Limb (tissue), 2 donors: Measurements from ENCODE around the gene BCAR3.
"Not testable (repeated sequence)": the region's sequence is repeated elsewhere in the genome, so short reads cannot be mapped to it uniquely, and the experiment has no call there.

Experiments used
- DNase-seq, 2 donors: peaks; one replicate each; pipeline ENCODE4 v3.0.0-alpha.2; 2016; ENCODE audit errors: extremely low spot score in 2 of 2

BCAR3 gene

GRCh38 chr1:93669369-93669768 lies 12.3 kb downstream of the BCAR3 start:
- no peak for DNase-seq

GRCh38 chr1:93668951-93669350 lies 12.7 kb downstream of the BCAR3 start:
- DNase-seq: no peak

- peak in 1 of 2 donors; percentile 67 for DNase-seq
Observed at GRCh38 chr1:93668121-93668520, 13.5 kb downstream of the BCAR3 start.

- no peak for DNase-seq
Observed at GRCh38 chr1:93667642-93668041, 14.0 kb downstream of the BCAR3 start.

GRCh38 chr1:93666613-93667384 lies 14.8 kb downstream of the BCAR3 start:
- DNase-seq: peak in 1 of 2 donors; percentile 35

- no peak for DNase-seq
Observed at GRCh38 chr1:93665015-93665414, 16.6 kb downstream of the BCAR3 start.

GRCh38 chr1:93663208-93663614 lies 18.4 kb downstream of the BCAR3 start:
- no peak for DNase-seq

- no peak for DNase-seq
Observed at GRCh38 chr1:93662481-93663207, 19.0 kb downstream of the BCAR3 start.

- DNase-seq: no peak
Observed at GRCh38 chr1:93661829-93662474, 19.7 kb downstream of the BCAR3 start.

GRCh38 chr1:93661341-93661740 lies 20.3 kb downstream of the BCAR3 start:
- DNase-seq: not testable (repeated sequence)

- DNase-seq: peak in 1 of 2 donors; percentile 21
Observed at GRCh38 chr1:93659822-93660503, 21.7 kb downstream of the BCAR3 start.

- no peak for DNase-seq
Observed at GRCh38 chr1:93658188-93658587, 23.4 kb downstream of the BCAR3 start.

- no peak for DNase-seq
Observed at GRCh38 chr1:93656491-93656890, 25.1 kb downstream of the BCAR3 start.

- no peak for DNase-seq
Observed at GRCh38 chr1:93653656-93654055, 28.0 kb downstream of the BCAR3 start.

- DNase-seq: no peak
Observed at GRCh38 chr1:93652323-93652949, 29.2 kb downstream of the BCAR3 start.

GRCh38 chr1:93651695-93652094 lies 29.9 kb downstream of the BCAR3 start:
- no peak for DNase-seq

GRCh38 chr1:93650159-93650558 lies 31.5 kb downstream of the BCAR3 start:
- DNase-seq: not testable (repeated sequence)

GRCh38 chr1:93649231-93649630 lies 32.4 kb downstream of the BCAR3 start:
- DNase-seq: no peak

- DNase-seq: no peak
Observed at GRCh38 chr1:93648656-93649055, 33.0 kb downstream of the BCAR3 start.

GRCh38 chr1:93641527-93641926 lies 40.1 kb downstream of the BCAR3 start:
- no peak for DNase-seq
